Activated CD8-positive, alpha-beta memory T cell treated with anti-CD3 and anti-CD28 coated beads, Interleukin-2, amount 50 U/mL, for 24 hours (primary cell): ENCODE results near the gene IQCB1.
"Not testable (repeated sequence)": the region's sequence is repeated elsewhere in the genome, so short reads cannot be mapped to it uniquely, and the experiment has no call there.

Experiments used
- DNase-seq: peaks from one replicate; pipeline ENCODE4 v3.0.0-alpha.2; 2020; ENCODE audit errors: extremely low read depth

IQCB1 gene

GRCh38 chr3:121803771-121804320, 31.0 kb downstream of the IQCB1 start:
- no peak for DNase-seq

DNA sequence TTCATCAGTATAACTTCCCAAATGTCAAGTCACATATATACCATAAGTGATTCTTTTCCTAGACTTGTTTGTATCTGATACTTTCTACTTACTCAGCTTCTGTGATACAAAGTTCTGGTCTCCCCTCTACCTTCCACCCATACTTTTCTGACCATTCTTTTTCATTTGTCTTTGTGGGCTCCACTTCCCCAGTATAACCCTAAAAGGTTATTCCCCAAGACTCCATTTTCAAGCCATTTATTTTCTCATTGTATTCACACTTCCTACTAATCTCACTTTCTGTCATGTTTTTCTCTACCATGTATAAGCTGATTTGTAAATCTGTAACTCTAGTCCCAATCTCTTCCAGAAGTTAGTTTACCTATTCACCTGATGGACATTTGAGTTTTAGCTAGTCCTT, 34.0 kb downstream of the IQCB1 start:
- DNase-seq, result no peak

DNA sequence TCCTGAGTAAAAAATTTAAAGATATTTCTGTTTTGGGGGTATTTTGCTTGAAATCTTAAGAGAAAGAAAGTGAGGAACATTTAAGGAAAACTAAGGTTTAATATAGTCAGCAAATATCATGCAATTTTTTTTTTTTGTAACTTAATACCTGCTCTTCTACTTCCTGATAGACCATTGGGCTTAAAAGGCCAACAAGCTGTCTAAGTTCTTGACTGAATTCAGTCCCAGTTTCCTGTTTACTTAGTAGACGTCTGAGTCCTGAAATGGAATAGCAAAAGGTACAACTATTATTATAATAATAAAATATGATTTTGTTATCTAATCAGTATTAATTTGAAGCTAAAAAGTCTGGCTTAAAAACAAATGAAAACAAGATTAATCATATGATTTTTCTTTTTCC, 37.9 kb downstream of the IQCB1 start:
- no peak for DNase-seq

- no peak for DNase-seq
These were observed 40.4 kb downstream of the IQCB1 start for GRCh38 chr3:121794264-121794983.

DNA sequence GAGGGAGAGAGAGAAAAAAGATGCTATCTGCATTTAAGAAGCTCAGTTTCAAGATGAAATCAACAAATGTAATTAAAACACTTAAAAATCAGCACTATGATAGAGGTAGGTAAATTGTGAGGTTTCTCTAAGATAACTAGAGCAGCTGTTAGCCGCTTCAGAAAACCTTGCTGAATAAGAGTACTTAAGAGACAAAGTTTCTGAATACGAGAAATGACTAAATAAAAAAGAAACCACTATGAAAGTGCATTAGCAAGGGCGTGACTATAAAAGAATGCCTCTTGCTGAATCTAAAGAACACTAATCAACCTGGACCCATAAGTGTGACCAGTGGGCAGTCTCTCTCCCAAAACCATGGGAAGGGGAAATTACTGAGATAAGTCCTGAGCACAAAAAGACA, 41.8 kb downstream of the IQCB1 start:
- DNase-seq, result no peak

GRCh38 chr3:121786485-121786884, 48.4 kb downstream of the IQCB1 start:
- no peak for DNase-seq

GRCh38 chr3:121782784-121783183, 52.1 kb downstream of the IQCB1 start:
- DNase-seq, result not testable (repeated sequence)

DNA sequence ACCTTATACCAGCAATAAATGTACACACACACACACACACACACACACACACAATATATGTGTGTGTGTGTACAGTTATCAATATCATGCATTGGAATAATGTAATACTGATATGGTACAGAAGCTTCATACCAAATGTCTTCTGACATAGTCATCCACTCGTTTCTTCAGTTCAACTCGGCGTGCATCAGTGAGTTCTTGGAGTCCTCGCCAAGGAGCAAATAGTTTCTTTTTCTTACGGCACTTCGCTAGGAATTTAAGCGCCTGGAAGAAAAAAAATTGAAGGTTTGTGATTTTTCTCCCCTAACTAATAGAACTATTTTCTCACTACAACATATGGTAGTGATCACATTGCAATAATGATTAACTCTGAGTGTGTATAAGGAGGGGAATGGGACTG, 53.2 kb downstream of the IQCB1 start:
- no peak for DNase-seq

GRCh38 chr3:121775095-121775494, 59.8 kb downstream of the IQCB1 start:
- not testable (repeated sequence) for DNase-seq

DNA sequence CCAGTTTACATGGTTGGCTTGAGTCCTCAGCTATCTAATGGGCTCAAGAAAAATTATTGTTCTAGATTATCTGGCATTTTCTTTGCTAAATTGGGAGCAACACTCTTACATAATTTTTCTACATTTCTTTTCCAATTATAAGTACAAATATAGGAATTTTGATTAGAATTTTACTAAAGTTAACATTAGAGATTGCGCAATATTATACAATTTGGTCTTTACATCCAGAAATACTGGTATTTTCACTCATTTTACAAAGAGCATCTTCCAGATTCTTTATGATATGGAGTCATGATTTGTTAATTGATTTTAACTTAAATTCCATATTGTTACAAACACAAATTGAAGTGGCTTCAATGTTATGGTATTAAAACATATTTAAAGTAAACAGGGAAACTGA, 65.6 kb downstream of the IQCB1 start:
- DNase-seq, result no peak

DNA sequence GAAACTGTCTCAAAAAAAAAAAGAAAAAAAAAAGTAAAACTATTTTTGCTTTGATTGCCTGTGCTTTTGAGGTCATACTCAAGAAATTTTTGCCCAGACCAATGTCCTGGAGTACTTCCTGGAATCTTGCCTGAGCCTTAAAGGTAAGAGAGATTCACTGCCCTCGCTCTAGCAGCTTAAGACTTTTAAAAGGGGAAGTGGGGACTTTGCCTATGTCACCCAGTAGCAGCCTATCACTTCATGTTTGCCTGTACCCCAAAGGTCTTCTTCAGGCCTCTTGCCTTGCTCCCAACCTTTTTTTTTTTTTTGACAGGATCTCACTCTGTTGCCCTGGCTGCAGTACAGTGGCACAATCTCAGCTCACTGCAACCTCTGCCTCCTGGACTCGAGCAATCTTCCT, 66.4 kb downstream of the IQCB1 start:
- DNase-seq, result no peak

DNA sequence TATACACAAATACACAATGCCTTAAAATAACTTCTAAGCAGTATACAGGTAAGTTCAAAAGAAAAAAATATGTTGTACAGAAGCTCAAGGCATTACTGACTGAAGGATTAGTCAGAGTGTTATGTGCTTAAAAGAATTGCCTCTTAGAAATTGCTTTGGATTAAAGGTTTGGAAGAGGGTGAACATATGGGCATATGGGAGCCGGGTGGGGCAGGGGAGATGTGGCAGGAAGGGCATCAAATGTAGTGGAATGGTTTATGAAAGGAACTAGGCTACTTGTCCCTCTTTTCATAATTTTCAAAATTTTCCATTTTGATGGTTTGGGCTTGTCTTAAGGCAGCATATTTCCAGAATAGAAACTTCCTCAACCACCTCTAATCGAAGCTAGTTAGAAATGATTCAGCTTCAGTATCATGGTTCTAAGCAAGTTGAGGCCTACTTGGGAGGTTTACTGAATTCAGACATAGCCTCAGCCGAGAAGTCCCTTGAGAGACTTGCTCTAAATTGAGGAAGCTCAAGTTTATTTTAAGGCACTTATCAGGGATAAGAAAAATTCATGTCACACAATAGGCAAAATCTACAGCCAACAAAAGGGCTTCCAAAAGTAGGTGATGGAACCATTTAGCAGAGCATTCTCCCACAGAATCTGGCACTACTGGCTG, 75.2 kb downstream of the IQCB1 start:
- no peak for DNase-seq

GRCh38 chr3:121758727-121759450, 76.0 kb downstream of the IQCB1 start:
- no peak for DNase-seq

DNA sequence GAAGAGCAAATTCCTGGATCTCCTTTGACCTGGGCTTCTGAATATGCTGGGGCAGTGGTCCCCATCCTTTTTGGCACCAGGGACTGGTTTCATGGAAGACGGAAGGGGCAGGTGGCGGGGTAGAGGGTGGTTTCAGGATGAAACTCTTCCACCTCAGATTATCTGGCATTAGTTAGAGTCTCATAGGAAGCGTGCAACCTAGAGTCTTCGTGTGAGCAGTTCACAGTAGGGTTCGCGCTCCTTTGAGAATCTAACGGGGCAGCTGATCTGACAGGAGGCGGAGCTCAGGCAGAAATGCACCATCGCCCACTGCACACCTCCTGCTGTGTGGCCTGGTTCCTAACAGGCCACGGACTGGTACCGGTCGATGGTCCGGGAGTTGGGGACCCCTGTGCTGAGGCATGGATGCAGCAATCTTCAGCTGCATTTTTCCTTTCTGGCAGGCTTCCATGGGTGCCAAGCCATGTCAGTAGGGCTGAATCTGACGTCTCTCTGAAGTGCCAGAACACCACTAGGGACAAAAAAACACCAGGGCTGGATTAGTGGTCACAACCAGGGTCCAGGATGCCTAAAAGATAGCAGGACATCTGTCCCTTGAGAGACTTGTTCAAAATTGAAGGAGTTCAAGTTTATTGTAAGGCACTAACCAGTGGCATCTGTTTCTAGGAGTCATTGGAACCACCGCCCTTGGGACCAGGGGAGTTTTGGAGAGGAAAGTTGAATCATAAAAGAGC, 76.9 kb downstream of the IQCB1 start:
- no peak for DNase-seq

GRCh38 chr3:121757087-121757811, 77.6 kb downstream of the IQCB1 start:
- no peak for DNase-seq

GRCh38 chr3:121752772-121753171, 82.1 kb downstream of the IQCB1 start:
- no peak for DNase-seq

DNA sequence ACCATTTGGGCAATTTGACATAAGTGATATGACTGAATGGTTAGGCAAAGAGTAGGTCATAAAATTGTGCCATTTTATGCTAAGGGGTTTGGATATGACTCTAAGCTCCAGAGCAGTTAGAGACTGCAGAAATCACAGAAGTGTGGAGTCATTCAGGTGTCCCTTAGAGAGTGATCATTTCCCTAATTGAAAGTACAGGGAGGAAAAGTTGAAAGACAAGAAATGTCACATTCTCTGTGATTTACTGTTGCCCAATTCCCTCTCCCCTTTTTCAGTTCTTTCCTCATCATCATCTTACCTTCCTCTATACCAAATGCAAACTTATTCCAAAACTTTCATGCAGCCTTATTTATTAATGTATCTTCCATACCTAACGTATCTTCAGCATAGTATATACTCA, 82.6 kb downstream of the IQCB1 start:
- no peak for DNase-seq

DNA sequence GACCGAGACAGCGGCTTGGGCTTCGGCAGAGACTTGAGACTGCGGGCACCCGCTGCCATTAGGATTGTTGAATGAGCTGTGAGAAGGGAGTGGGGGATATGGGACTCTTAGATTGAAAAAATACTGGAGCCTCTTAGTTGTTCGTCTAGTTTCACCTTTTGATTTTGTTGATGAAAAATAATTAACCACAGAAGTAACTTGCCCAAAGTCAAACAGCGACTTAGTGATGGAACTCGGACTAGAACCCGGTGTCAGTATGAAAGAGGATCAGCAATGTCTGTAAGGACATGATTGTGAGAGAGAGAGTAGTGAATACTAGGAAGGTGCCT, 84.8 kb downstream of the IQCB1 start:
- DNase-seq, result no peak

GRCh38 chr3:121749276-121750086, 85.4 kb downstream of the IQCB1 start, which contains the start of gene GOLGB1:
TSS of gene GOLGB1 (minus strand) at chr3:121749741. CDS start at chr3:121730971, 18,770 bp downstream.
- DNase-seq, result peak; percentile 87

- no peak for DNase-seq
These were observed 86.1 kb downstream of the IQCB1 start for GRCh38 chr3:121748680-121749275.
